ENCODE data around the gene SEL1L2.

GRCh38 chr20:13929836-13930235 lies 60.6 kb downstream of the SEL1L2 start:
- no peak for TF ChIP-seq CTCF (IDR thresholded peaks at IDR 0.05)
- no peak for TF ChIP-seq POLR2A (IDR thresholded peaks at IDR 0.05)
- no peak for TF ChIP-seq POLR2AphosphoS5 (IDR thresholded peaks at IDR 0.05)
- no peak for TF ChIP-seq EP300 (IDR thresholded peaks at IDR 0.05; ENCODE audit: low read depth)
